Epithelial cell of prostate (primary cell): ENCODE results near the gene XPO6.

Experiments used
- DNase-seq: peaks from one replicate; pipeline ENCODE4 v3.0.0-alpha.2; 2011; ENCODE audit warnings: low read depth, low spot score
- H3K27ac ChIP-seq: fragments of 450-650 bp; 2 replicates; pipeline ENCODE4 v1.5.1; 2017; ENCODE audit warnings: mild to moderate bottlenecking

The XPO6 gene

DNA sequence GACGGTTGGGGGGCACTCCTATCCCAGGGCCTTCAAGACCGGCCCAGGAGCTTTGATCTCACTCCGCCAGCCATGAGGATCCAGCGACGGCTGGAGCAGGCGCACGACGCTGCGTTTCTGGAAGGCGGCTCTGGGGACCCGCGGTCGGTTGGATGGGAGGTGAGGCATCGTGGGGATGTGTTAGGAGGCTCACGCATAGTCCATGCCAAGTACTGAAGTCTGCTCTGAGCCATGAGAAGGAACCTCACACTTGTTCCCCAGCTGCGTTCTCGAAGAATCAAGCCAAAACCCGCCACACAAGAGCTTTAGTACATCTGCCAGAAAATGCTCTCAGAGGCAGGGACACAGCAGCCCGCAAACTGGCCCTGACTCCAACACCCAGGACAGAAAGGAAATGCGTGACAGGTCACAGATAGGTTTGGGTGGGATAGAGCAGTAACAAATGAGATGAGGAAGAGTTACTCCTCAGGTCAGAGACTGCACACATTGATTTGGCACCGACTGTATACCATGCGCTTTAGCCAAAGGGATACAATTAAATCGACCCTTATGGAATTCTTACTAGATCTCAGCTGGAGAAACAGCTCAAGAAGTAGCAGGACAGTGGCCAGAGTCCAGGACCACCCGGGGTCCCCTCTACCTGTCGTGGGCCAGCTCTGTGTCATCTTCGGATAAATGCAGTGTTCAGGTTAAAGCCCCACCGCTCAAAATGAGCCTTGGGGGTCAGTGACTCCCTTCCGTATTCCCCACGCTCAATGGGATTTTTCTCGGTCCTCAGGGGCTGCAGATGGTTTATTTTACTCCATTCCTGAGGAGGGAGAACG lies 141.6 kb downstream of the XPO6 start:
- no peak overlapping the region for H3K27ac ChIP-seq
- DNase-seq = no peak

DNA sequence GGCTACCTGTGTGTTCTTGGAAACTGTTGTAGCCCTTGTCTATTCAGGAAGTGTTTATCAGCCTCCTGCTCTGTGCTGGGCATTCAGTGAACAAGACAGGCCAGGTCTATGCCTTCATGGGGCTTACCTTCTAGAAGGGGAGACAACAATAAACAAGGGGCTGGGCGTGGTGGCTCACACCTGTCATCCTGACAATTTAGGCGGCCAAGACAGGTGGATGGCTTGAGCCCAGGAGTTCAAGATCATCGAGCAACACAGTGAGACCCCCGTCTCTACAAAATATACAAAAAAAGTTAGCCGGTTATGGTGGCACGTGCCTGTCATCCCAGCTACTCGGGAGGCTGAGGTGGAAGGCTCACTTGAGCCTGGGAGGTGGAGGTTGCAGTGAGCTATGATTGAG lies 142.8 kb downstream of the XPO6 start:
- H3K27ac ChIP-seq = no peak overlapping the region
- no peak for DNase-seq

DNA sequence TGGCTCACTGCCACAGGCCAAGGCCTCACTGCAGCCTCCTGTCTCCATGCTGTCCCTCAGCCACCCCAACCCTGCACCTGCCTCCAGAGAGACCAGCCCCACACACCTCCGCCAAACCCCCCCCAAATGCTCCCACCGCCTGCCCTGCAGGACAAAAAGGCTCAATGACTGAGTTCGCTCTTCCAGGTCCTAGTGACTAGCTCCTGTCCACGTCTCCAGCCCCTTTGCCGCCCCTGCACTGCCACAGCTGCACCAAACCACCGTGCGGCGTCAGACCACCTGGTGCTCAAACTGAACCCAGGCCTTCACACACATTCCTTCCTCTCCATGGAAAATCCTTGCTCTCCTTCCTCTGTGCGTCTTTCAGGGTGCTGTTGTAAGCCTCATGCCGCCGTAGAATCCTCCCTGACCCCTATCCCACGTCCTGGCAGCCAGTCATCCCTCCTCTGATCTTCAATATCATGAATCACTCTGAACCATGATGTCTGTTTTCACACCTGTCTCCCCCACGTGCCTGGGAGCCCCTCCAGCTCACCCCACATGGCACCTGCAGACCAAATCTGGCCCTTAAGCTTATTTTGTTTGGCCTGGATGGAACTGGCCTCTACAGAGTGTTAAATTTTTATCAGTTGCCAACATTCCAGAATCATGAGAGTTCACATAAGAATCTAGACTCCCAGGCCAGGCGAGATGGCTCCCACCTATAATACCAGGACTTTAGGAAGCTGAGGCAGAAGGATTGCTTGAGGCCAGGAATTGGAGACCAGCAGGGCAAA lies 144.0 kb downstream of the XPO6 start:
- DNase-seq = no peak
- H3K27ac ChIP-seq = no peak overlapping the region

DNA sequence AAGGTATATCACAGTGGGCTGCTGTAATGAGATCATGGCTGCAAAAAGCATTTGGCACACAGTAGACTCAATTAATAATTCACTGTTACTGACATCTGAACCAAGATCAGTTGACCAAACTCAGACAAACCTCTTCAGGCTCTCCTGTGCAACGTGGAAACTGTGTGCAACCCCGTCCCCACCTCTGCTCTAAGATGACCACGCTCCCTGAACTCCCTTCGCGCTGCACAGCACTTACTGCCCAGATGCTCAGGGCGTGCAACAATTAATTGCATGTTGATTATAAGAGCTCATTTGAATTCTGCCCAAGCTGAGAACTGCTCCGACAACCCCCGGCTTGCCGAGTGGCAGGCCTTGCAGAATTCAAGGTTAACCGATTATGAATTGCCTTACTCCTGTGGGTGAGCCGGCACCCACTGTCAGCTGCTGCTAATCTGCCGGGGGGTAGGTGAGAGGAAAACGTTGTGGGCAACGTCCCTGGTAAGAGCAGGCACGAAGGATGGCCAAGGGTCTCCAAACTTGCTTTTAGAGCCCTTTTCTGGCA lies 147.0 kb downstream of the XPO6 start:
- H3K27ac ChIP-seq = no peak overlapping the region
- no peak for DNase-seq

DNA sequence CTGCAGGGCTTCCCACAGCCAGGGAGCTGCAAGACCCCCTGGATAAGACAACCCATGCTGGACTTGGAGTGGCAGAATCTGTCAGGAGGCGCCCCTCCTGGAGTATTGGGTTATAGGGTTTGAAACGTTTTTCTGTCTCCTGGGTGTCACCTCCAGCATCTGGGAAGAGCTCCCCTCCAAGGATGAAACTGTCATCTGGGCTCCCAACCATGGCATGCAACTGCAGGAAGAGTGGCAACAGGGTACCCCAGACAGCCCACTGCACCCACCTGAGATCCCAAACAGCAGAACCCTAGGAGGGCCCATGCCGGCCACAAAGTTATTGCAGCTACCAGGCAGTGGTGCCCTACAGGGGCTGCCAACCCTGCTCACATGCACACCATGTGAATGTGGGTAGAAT lies 147.6 kb downstream of the XPO6 start:
- H3K27ac ChIP-seq = no peak overlapping the region
- no peak for DNase-seq

DNA sequence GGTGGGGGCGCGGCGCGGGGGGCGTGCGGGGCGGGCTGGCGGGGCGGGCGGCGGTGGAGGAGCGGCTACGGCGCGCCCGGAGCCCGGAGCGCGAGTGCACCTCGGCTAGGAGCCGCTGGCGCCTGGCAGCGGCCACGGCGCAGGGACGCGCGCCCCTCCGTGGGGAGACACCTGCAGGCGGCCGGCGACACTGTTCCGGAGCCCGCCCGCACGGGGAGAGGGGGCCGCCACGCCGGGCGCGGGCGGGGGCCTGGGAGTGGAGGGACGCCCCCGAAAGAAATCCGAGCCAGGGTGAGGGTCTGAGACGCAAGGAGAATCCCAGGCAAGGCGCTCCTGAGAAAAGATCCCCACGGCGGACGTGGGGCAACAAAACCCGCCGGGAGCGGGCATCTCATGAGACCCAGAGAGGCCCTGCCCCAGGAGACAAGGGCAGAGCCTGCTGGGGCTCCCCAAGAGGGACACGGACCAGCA lies 148.1 kb downstream of the XPO6 start, which contains the start of gene GSG1L:
TSS of gene GSG1L (minus strand) at position 124 of the 471 bp plus-strand sequence. CDS start 290 bp downstream, outside the sequence.
- no peak within 1 kb of the TSS for H3K27ac ChIP-seq
- DNase-seq = no peak

DNA sequence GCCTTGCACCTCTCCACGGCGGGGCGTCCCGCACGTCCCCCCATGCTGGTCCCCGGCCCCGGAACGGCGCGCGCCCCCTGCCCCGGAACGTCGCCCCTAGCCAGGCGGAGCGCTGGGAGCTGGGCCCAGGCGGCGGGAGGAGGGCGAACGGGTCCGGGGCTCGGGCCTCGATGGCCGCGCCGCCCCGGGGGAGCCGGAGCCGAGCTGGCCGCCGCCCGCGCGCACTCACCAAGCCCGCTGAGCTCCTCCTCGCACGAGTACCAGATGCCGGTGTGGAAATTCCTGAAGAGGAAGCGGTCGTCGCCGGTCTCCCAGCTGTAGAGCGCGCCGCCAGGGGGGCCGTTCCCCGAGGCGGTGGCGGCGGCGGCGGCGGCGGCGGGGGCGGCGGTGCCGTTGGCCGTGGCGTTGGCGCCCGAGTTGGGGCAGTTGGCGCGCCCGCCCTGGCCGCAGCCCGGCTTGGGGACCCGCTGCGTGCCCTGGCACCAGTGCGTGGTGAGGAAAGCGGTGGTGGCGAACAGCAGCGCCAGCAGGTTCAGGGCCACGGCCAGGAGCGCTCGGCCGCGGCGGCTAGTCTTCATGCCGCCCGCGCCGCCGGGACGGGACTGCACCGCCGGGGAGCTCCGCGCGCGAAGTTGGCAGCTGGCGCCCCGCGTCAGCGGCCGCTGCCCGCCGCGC lies 148.8 kb downstream of the XPO6 start:
- DNase-seq = no peak
- no peak overlapping the region for H3K27ac ChIP-seq

DNA sequence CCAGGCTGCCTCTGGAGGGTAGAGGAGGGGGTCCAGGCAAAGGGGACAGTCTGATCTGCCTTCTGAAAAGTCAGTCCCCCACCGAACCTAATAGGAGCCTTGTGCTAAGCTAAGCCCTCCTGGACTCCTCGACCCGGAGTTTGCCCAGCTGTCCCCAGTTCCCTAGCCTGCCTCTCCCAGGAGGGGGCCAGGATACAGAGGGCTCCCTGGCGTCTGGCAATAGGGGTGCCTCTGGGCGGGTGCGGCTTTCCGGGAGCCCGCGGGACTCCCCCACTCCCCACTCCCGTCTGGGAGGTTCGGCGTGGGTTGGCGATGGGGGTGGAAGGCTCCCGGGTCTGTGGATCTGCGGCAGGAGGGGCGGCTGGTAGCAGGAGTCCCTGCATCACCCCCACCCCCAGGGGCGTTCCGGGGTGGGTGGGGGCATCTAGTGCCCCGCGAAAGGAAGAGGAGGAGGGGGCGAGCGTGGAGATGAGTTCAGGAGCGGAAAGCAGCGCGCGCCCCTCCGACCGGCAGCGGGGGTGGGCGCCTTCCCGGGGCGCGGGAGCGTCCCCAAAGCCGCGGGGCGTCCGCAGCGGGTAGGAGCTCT lies 149.4 kb downstream of the XPO6 start:
- H3K27ac ChIP-seq = no peak overlapping the region
- DNase-seq = no peak

DNA sequence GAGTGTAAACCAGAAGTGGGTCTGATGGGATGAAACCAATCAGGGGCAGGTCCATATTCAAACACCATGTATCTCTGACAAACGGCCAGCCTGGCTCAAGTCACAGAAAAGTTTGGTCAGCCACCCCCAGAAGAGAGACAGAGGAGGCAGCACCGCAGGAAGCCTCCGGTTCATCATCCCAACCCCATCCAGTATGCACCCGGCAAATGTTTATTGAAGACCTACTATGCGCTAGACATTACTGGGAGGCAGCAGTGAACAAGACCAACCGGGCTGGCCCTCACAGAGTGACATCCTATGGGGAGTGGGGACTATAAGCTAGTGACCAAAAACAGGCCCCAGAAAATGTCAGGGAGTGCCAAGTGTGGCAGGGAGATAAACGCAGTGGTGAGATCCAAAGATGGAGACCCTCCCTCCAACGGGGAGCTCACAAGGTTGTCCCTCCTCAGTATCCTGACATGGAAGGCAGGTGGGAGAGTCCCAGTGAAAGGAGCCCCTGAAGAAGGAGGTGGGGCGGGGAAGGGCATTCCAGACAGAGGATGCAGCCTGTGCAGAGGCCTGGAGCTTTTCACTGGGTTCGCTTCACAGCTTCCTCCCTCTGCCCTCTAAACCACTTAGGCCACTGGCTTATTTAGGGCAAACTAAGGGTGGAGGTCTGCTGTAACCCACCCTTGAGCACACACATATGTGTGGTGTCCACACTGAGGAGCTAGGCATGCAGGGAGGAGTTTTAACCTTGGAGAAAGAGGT lies 150.2 kb downstream of the XPO6 start:
- DNase-seq = no peak
- no peak overlapping the region for H3K27ac ChIP-seq

DNA sequence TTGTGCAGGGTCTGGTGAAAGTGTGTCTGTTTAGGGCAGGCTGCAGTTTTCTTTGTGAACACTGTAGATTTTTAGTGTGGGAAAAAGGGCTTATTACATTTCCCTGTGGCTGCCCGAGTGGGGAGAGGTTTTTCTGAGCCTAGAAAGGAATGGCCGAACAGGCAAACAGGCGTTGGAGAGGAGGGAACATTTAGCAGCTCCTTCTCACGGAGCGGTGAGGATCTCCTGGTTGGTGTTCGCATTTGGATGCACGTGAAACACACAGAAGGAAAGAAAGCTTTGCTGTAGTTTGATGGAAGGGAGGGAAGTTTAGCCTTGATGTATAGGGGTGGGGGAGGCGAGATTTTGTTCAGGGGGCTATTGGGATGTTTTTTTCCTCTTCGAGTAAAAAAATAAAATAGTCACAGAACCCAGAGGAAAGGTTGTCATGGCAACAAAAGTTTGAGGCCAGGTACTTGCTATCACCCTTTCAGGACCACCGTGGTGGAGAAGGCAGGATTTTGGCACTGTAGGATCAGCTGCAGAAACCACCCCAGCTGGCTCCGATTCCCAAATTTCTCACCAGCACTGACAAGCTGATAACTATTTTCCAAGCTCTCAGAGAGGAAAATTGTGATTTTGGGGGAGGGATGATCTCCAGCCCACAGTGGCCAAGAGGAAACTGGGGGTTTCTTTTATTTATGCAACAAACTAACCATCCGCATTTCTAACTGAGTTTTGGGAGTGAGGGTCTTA lies 151.8 kb downstream of the XPO6 start:
- no peak for DNase-seq
- H3K27ac ChIP-seq = no peak overlapping the region

DNA sequence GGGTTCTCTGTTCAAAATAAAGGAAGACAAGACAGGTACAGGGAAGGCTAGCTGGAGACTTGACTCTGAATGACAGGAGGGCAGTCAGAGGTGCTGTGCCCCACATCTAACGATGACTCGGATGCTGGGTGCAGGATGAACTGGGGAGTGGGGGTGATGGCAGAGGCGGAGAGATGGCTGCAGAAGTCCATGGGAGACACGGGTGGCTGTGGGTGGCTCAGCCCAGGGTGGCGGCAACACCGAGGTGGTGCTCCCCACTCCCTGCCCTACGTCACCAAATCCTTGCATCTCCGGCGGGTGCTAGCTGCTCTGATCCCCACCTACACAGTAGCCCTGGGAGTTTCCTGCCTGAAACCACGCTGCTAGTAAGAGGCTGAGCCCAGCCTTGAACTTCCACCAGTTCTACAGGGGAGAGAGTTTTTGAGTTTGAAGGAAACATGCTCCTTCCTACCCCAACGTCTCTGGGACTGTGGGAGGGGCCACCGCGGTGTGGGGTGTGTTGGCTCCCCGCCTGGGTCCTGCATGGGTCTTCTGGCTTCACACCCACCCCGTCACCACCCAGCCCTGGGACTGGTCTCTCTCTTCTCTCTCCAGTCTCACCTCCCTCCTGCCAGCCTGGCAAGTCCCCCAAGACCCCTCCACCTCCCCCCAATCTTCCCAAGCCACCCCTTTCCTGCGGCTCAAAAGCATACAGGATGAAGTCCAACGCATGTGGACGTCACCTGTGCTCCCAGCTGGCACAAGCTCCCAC lies 152.8 kb downstream of the XPO6 start:
- H3K27ac ChIP-seq = no peak overlapping the region
- DNase-seq = no peak

DNA sequence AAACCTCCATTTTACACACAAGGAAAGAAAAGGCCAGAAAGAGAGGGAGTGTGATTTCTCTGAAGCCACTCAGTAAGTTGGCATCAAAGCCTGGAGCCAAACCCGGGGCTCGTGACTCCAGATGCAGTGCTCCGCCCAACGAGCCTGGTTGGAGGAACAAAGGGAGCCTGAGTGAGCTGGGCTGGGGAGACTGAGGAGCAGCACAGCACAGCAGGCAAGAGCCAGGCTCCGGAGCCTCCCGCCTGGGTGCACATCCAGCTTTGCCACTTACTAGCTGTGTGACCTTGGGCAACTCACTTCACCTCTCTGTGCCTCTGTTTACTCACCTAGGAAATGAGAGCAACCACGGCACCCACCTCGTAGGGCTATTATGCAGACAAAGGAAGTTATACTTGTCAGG lies 153.8 kb downstream of the XPO6 start:
- no peak for DNase-seq
- no peak overlapping the region for H3K27ac ChIP-seq

DNA sequence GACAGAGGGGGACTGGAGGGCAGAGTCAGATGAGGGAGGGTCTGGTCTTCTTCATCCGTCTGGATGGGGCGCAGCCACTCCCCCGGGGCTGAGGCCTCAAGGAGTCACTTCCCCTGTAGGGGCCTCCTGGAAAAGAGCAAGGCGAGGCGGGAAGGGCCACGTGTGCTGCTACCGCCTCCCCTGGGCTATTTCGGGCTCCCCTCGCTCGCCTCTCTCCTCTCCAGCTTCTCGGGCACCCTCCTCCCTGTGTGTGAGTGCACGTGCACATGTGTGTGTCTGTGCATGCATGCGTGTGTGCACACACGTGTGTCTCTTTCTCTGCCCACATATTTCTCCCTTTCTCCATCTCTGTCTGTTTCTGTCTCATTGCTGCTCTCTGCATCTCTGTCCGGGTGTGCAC lies 158.3 kb downstream of the XPO6 start:
- no peak for DNase-seq
- no peak overlapping the region for H3K27ac ChIP-seq

DNA sequence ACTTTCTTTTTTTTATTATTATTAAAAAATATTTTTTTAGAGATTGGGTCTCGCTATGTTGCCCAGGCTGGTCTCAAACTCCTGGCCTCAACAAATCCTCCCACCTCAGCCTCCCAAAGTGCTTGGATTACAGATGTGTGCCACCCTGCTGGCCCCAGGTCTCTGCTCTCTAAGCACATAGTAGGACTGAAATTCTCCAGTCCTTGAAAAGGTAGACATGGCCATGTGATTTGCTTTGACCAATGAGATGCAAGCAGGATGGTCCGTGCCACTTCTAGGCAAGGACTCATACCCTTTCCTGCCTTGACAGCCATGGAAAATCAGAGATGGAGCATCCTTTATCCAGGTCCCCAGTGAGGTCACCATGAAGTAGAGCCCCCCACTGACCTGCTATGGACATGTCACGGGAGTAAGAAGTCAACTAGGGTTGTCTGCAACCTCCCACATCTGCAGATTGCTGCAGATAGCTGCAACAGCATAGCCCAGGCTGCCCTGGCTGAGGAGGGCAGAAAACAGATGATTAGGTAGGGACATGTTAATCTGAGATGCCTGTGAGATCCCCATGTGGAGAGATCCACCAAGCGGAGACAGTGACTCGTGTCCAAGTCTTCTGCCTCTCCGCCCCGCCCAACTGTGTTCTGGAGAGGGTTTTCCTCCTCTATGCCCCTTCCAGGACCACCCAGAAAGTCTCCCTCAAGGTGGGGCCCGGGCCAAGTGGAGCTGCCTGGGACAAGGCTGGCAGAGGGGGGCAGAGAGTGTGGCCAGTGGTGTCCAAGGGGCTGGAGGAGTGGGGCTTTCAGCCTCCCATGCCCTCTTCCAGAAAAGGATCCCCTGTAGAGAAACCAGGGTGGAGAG lies 159.3 kb downstream of the XPO6 start:
- H3K27ac ChIP-seq = no peak overlapping the region
- no peak for DNase-seq

DNA sequence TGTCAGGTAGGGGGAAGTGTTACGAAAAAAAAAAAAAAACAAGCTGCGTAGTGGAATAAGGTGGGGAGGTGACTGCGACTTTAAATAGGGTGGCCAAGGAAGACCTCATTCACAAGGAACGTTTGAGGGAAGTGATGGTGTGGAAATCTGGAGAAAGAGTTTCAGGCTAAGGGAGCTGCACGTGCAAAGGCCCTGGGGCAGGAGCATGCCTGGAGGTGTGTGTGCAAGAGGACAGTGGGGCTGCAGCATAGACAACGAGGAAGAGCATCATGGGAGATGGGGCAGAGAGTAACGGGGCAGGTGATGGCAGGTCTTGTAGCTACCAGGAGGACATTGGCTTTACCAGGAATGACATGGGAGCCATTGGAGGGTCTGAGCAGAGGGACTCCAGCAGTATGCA lies 160.3 kb downstream of the XPO6 start:
- no peak overlapping the region for H3K27ac ChIP-seq
- no peak for DNase-seq
